Measurements from ENCODE around the gene CREB5.

Gene CREB5

DNA sequence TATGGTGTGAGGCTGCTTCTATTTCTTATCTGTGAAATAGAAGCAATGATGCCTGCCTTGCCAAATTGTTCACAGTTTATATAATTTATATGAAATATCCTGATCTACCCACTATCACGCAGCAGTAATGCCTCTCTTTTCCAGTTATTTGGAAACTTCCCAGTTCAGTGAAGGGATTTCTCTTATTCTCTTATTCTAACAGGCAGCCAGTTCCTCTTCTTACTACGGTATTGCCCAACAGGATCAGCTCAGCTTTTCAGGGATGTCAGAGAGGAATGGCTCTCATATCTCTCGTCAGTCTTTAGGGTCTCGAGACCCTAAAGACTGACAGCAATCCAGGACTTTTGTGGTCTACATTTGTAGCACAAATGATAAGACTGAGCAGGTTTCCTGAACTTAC, 215.6 kb downstream of the CREB5 start:
- no peak overlapping the region for H3K9ac ChIP-seq (ENCODE audit: low read depth, low read length)
- H3K36me3 ChIP-seq (ENCODE audit: insufficient read depth, low read length), result no peaks in the 10 kb centered on the region
- 89% methylated on average over 4 of the region's 4 CpGs for WGBS
- H3K27ac ChIP-seq (ENCODE audit: low read depth, low read length), result no peak overlapping the region
- peaks cover 10% of the 10 kb centered on the region for H3K4me1 ChIP-seq (ENCODE audit: insufficient read depth, low read length)
- H3K27me3 ChIP-seq (ENCODE audit: insufficient read depth, low read length), result no peaks in the 10 kb centered on the region
- no peak overlapping the region for H3K4me3 ChIP-seq (ENCODE audit: low read length)
- no peaks in the 10 kb centered on the region for H3K9me3 ChIP-seq (ENCODE audit: insufficient read depth, low read depth, low read length)

DNA sequence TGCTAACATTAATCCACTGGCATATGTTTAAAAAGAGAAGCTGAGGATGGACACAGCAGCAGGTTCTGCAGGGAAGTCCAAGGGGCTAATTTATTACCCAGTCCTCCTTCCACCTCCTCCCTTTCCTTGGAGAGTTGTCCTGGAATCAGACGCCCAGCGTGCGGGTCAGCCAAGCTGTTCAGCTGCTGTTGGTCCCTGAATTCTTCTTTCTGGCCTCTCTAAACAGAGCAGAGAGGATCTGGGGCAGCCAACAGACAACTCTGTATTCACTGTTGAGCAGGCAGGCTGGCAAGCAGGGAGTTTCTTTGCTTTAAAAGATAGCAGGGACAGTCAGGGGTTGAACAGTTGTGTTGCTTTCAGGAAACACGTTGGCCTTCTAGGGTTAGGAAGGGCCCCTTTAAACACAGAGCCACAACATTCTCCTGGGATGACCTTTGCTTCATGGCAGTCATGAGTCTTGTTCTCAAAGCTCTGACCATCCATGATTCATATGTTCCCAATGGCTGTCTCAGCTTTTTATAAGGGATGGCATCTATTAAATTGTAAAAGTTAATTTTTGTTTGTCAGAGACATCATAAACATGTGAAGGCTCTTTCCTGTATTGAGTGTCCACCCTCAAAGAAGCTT, 217.0 kb downstream of the CREB5 start:
- no peak overlapping the region for H3K27ac ChIP-seq (ENCODE audit: low read depth, low read length)
- H3K9me3 ChIP-seq (ENCODE audit: insufficient read depth, low read depth, low read length), result no peaks in the 10 kb centered on the region
- H3K4me3 ChIP-seq (ENCODE audit: low read length), result no peak overlapping the region
- H3K9ac ChIP-seq (ENCODE audit: low read depth, low read length), result no peak overlapping the region
- H3K4me1 ChIP-seq (ENCODE audit: insufficient read depth, low read length), result peaks cover 10% of the 10 kb centered on the region
- H3K27me3 ChIP-seq (ENCODE audit: insufficient read depth, low read length), result no peaks in the 10 kb centered on the region
- no peaks in the 10 kb centered on the region for H3K36me3 ChIP-seq (ENCODE audit: insufficient read depth, low read length)
- WGBS, result 92% methylated on average over 4 of the region's 4 CpGs

DNA sequence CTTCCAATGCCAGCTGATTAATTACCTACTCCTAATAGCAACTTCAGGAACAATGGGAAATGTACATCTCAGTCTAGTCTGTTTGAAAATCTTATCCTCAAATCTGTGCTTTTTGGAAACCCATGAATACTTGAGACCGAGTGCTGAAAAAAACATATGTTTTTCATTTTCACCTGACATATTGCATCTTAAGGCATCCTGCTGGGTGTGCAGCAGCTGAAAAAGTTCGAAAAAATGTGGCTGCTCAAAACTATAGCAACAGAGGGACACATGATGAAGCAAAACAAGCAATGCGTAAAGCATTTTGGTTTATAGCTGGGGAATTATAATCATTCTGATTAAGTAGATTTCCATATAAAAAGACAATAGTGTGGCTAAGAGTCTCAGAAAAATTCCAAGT, 218.0 kb downstream of the CREB5 start:
- Histone ChIP-seq H3K9me3 (ENCODE audit: insufficient read depth, low read depth, low read length) (no peaks in the 10 kb centered on the region), H3K4me1 (ENCODE audit: insufficient read depth, low read length) (peaks cover 10% of the 10 kb centered on the region), H3K36me3 (ENCODE audit: insufficient read depth, low read length) (no peaks in the 10 kb centered on the region), H3K4me3 (ENCODE audit: low read length) (no peak overlapping the region), H3K27ac (ENCODE audit: low read depth, low read length) (no peak overlapping the region), H3K9ac (ENCODE audit: low read depth, low read length) (no peak overlapping the region), H3K27me3 (ENCODE audit: insufficient read depth, low read length) (no peaks in the 10 kb centered on the region)
- WGBS, result 93% methylated on average over 3 of the region's 3 CpGs

GRCh38 chr7:28631995-28632394, 219.7 kb downstream of the CREB5 start:
- Histone ChIP-seq H3K27ac (ENCODE audit: low read depth, low read length) (no peak overlapping the region), H3K9me3 (ENCODE audit: insufficient read depth, low read depth, low read length) (no peaks in the 10 kb centered on the region), H3K27me3 (ENCODE audit: insufficient read depth, low read length) (no peaks in the 10 kb centered on the region)

DNA sequence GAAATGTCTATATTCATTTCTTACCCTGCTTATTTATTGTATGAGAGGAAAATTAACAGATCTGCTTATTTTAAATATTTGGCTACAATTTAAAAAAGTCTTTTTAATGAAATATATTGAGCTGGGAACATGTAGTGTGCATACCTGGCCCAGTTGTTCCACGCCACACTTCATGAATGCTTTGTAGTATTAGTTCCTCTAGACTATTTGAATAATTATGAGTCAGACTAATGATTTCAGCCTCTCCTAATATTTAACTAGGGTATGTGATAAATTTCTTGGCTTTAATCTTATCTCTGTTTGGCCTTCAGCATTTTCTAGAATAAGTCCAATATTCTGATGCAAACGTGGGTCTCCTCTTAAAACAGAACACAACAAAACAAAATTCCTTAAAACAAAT, 226.6 kb downstream of the CREB5 start:
- H3K36me3 ChIP-seq (ENCODE audit: insufficient read depth, low read length), result no peaks in the 10 kb centered on the region
- H3K4me1 ChIP-seq (ENCODE audit: insufficient read depth, low read length), result peaks cover 10% of the 10 kb centered on the region; the same call in 1 of the 2 replicates
- H3K4me3 ChIP-seq (ENCODE audit: low read length), result no peak overlapping the region
- no peaks in the 10 kb centered on the region for H3K27me3 ChIP-seq (ENCODE audit: insufficient read depth, low read length)
- H3K9ac ChIP-seq (ENCODE audit: low read depth, low read length), result no peak overlapping the region
- H3K9me3 ChIP-seq (ENCODE audit: insufficient read depth, low read depth, low read length), result no peaks in the 10 kb centered on the region
- H3K27ac ChIP-seq (ENCODE audit: low read depth, low read length), result no peak overlapping the region
- 80% methylated on average over 1 of the region's 2 CpGs for WGBS

More at GRCh38 chr7:28631995-28632394, 219.7 kb downstream of the CREB5 start:
- Histone ChIP-seq H3K4me3 (ENCODE audit: low read length) (no peak overlapping the region), H3K4me1 (ENCODE audit: insufficient read depth, low read length) (peaks cover 7% of the 10 kb centered on the region), H3K36me3 (ENCODE audit: insufficient read depth, low read length) (no peaks in the 10 kb centered on the region), H3K9ac (ENCODE audit: low read depth, low read length) (no peak overlapping the region)
- 89% methylated on average over 2 of the region's 2 CpGs for WGBS

- Histone ChIP-seq H3K9me3 (ENCODE audit: insufficient read depth, low read depth, low read length) (no peaks in the 10 kb centered on the region), H3K27ac (ENCODE audit: low read depth, low read length) (no peak overlapping the region), H3K9ac (ENCODE audit: low read depth, low read length) (no peak overlapping the region), H3K4me3 (ENCODE audit: low read length) (no peak overlapping the region), H3K36me3 (ENCODE audit: insufficient read depth, low read length) (no peaks in the 10 kb centered on the region), H3K4me1 (ENCODE audit: insufficient read depth, low read length) (peaks cover 12% of the 10 kb centered on the region; the same call in 1 of the 2 replicates), H3K27me3 (ENCODE audit: insufficient read depth, low read length) (no peaks in the 10 kb centered on the region)
- 90% methylated on average over 2 of the region's 2 CpGs for WGBS
These were observed 227.7 kb downstream of the CREB5 start for GRCh38 chr7:28640001-28640400.

DNA sequence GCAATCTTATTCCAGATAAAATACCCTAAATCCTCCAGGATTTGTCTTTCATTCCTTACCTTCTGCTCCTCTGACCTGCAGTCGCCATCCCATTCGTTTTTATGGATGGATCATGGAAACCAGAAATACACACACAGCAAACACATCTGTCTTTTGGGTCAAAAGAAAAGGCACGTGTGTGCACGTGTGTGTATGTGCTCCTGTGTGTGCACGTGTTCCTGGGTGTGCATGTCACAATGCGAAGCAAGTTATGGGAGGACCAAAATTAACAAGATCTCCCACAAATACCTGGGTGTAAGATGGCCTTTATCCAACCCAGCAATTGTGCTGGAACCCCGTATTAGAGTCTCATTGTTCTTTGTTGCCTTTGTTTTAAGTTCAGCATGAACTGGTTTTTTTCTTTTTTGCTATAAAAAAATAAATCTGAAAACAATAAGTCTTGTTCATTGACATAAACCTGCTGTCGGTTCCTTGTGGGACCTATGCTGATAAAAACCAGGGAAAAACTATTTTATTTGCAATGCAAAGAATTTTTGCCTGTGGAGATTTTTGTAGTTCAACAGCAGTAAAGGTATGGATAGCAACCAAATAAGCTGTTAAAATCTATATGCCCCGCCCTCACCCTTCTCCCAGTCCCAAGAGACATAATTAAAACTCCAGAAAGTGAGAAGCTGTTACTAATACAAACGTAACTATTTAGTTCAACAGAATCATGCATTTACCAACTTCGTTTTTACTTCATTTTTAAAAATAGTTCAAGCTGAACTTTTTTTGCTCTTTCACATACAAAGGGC, 229.6 kb downstream of the CREB5 start:
- Histone ChIP-seq H3K4me3 (ENCODE audit: low read length) (no peak overlapping the region), H3K9ac (ENCODE audit: low read depth, low read length) (no peak overlapping the region), H3K4me1 (ENCODE audit: insufficient read depth, low read length) (peaks cover 12% of the 10 kb centered on the region; the same call in 1 of the 2 replicates), H3K27ac (ENCODE audit: low read depth, low read length) (no peak overlapping the region), H3K27me3 (ENCODE audit: insufficient read depth, low read length) (no peaks in the 10 kb centered on the region), H3K9me3 (ENCODE audit: insufficient read depth, low read depth, low read length) (no peaks in the 10 kb centered on the region), H3K36me3 (ENCODE audit: insufficient read depth, low read length) (no peaks in the 10 kb centered on the region)
- WGBS, result 94% methylated on average over 11 of the region's 11 CpGs

DNA sequence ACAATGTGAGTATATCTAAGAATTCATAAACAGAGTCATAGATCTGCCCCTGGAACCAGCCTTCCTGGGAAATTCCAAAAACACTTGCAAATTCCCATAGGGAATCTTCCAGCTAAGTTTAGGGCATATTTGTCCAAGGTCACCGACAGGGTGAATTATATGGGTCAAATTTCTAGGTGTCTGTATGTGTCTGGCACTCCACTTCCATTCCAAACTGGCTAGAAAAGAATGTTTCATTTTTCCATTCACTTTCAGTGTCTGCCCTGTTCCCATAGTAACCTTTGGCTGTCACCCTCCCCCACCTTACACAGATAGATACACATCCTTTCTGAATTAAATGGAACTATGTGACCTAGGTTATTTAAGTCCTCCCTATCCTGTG, 230.9 kb downstream of the CREB5 start:
- Histone ChIP-seq H3K27ac (ENCODE audit: low read depth, low read length) (no peak overlapping the region), H3K36me3 (ENCODE audit: insufficient read depth, low read length) (no peaks in the 10 kb centered on the region), H3K9ac (ENCODE audit: low read depth, low read length) (no peak overlapping the region), H3K27me3 (ENCODE audit: insufficient read depth, low read length) (no peaks in the 10 kb centered on the region), H3K9me3 (ENCODE audit: insufficient read depth, low read depth, low read length) (no peaks in the 10 kb centered on the region), H3K4me1 (ENCODE audit: insufficient read depth, low read length) (peaks cover 12% of the 10 kb centered on the region; the same call in 1 of the 2 replicates), H3K4me3 (ENCODE audit: low read length) (no peak overlapping the region)
- WGBS, result 89% methylated on average over 1 of the region's 1 CpG

GRCh38 chr7:28643584-28644340, 231.4 kb downstream of the CREB5 start:
- Histone ChIP-seq H3K36me3 (ENCODE audit: insufficient read depth, low read length) (no peaks in the 10 kb centered on the region), H3K27me3 (ENCODE audit: insufficient read depth, low read length) (no peaks in the 10 kb centered on the region), H3K27ac (ENCODE audit: low read depth, low read length) (no peak overlapping the region), H3K9me3 (ENCODE audit: insufficient read depth, low read depth, low read length) (no peaks in the 10 kb centered on the region), H3K9ac (ENCODE audit: low read depth, low read length) (no peak overlapping the region), H3K4me3 (ENCODE audit: low read length) (no peak overlapping the region), H3K4me1 (ENCODE audit: insufficient read depth, low read length) (peaks cover 12% of the 10 kb centered on the region; the same call in 1 of the 2 replicates)
- 13% methylated on average over 2 of the region's 3 CpGs for WGBS

- peaks cover 12% of the 10 kb centered on the region; the same call in 1 of the 2 replicates for H3K4me1 ChIP-seq (ENCODE audit: insufficient read depth, low read length)
- no peak overlapping the region for H3K4me3 ChIP-seq (ENCODE audit: low read length)
- 97% methylated on average over 1 of the region's 1 CpG for WGBS
- H3K27ac ChIP-seq (ENCODE audit: low read depth, low read length), result no peak overlapping the region
- no peaks in the 10 kb centered on the region for H3K27me3 ChIP-seq (ENCODE audit: insufficient read depth, low read length)
- H3K9me3 ChIP-seq (ENCODE audit: insufficient read depth, low read depth, low read length), result no peaks in the 10 kb centered on the region
- no peak overlapping the region for H3K9ac ChIP-seq (ENCODE audit: low read depth, low read length)
- no peaks in the 10 kb centered on the region for H3K36me3 ChIP-seq (ENCODE audit: insufficient read depth, low read length)
These were observed 233.5 kb downstream of the CREB5 start for GRCh38 chr7:28645866-28646265.
